SH-SY5Y (cell line): ENCODE data around the gene SRSF7.

Source experiments
- GATA2 ChIP-seq: IDR thresholded peaks from 2 replicates; pipeline ENCODE4 v1.6.1; 2011; ENCODE audit warnings: mild to moderate bottlenecking, low read depth, low read length
- GATA3 ChIP-seq: IDR thresholded peaks from 2 replicates; pipeline ENCODE4 v1.6.1; 2011; ENCODE audit warnings: low read depth, mild to moderate bottlenecking, low read length, moderate library complexity

Gene SRSF7

GRCh38 chr2:38750891-38751595, at the start of gene SRSF7:
Gene SRSF7 (minus strand): TSS chr2:38751361. CDS start chr2:38751256, 105 bp downstream.
- TF ChIP-seq GATA3 (no peak), GATA2 (no peak)

GRCh38 chr2:38797953-38798352, 46.8 kb upstream of the SRSF7 start:
- TF ChIP-seq GATA2: no peak
- TF ChIP-seq GATA3: no peak

GRCh38 chr2:38797250-38797676, 46.1 kb upstream of the SRSF7 start:
- no peak for TF ChIP-seq GATA2
- no peak for TF ChIP-seq GATA3

- no peak for TF ChIP-seq GATA2
- TF ChIP-seq GATA3: no peak
These were observed 43.2 kb upstream of the SRSF7 start for GRCh38 chr2:38794235-38794946.

GRCh38 chr2:38793511-38793910, 42.4 kb upstream of the SRSF7 start:
- TF ChIP-seq GATA2: no peak
- no peak for TF ChIP-seq GATA3

GRCh38 chr2:38792751-38793150, 41.6 kb upstream of the SRSF7 start:
- no peak for TF ChIP-seq GATA3
- no peak for TF ChIP-seq GATA2

- TF ChIP-seq GATA3 (no peak), GATA2 (no peak)
These were observed 40.6 kb upstream of the SRSF7 start for GRCh38 chr2:38791744-38792143.

GRCh38 chr2:38789691-38790090, 38.5 kb upstream of the SRSF7 start:
- TF ChIP-seq GATA3 (no peak), GATA2 (no peak)

- TF ChIP-seq GATA2: no peak
- TF ChIP-seq GATA3: no peak
These were observed 37.1 kb upstream of the SRSF7 start for GRCh38 chr2:38788306-38788705.

GRCh38 chr2:38783586-38783985, 32.4 kb upstream of the SRSF7 start:
- TF ChIP-seq GATA3: no peak
- no peak for TF ChIP-seq GATA2

GRCh38 chr2:38778687-38779082, 27.5 kb upstream of the SRSF7 start:
- TF ChIP-seq GATA3: peak; percentile 29; the same call in 1 of the 2 replicates
- no peak for TF ChIP-seq GATA2

- TF ChIP-seq GATA2 (no peak), GATA3 (no peak)
These were observed 25.4 kb upstream of the SRSF7 start for GRCh38 chr2:38776531-38776930.

- no peak for TF ChIP-seq GATA2
- no peak for TF ChIP-seq GATA3
These were observed 24.7 kb upstream of the SRSF7 start for GRCh38 chr2:38775921-38776225.

GRCh38 chr2:38775097-38775920, 24.1 kb upstream of the SRSF7 start:
- TF ChIP-seq GATA2 (no peak), GATA3 (no peak)

- no peak for TF ChIP-seq GATA2
- no peak for TF ChIP-seq GATA3
These were observed 20.5 kb upstream of the SRSF7 start for GRCh38 chr2:38771632-38772031.

- no peak for TF ChIP-seq GATA2
- TF ChIP-seq GATA3: no peak
These were observed 14.4 kb upstream of the SRSF7 start for GRCh38 chr2:38765551-38765950.

GRCh38 chr2:38765149-38765548, 14.0 kb upstream of the SRSF7 start:
- TF ChIP-seq GATA3 (no peak), GATA2 (no peak)
